A673 (cell line): ENCODE measurements around the gene RBBP5. TPM values are rescaled to one million over a fixed set of nuclear protein-coding genes. Genes with fewer than 3 reads are reported as not detected.

Source experiments
- BruUV-seq: library from RNA; stranded (reverse); fragments of 400-500 nt; replicated peaks from 2 replicates; lab custom pipeline; 2021; lab: Mats Ljungman, UMichigan
- CTCF ChIA-PET: fragments of 300-600 bp; sonication (Branson Sonifier 250); formaldehyde crosslinking; loops from one replicate; lab custom pipeline; 2022; ENCODE audit warnings: antibody characterized with exemption; lab: Charles Lee
- POLR2A ChIA-PET: fragments of 300-600 bp; sonication (Branson Sonifier 250); formaldehyde crosslinking; loops from one replicate; lab custom pipeline; 2022; ENCODE audit warnings: antibody characterized with exemption; ENCODE audit not compliant: low non-redundant PET; lab: Charles Lee
- DNase-seq: peaks from one replicate; pipeline ENCODE4 v3.0.0-alpha.2; 2015; ENCODE audit warnings: low spot score
- H3K27ac ChIP-seq: fragments of 200-600 bp; sonication (generic); 2 replicates; pipeline ENCODE4 v1.5.1; 2016; ENCODE audit warnings: mixed run types, low read depth, mild to moderate bottlenecking, mixed read lengths, antibody characterized with exemption, low read length; ENCODE audit not compliant: poor library complexity, severe bottlenecking
- H3K27me3 ChIP-seq: fragments of 200-600 bp; sonication (generic); replicated peaks from 2 replicates; pipeline ENCODE4 v1.6.1; 2017; ENCODE audit warnings: mixed run types, low read depth, mild to moderate bottlenecking, mixed read lengths, antibody characterized with exemption, low read length; ENCODE audit not compliant: insufficient read depth, poor library complexity
- H3K36me3 ChIP-seq: fragments of 200-600 bp; sonication (generic); 2 replicates; pipeline ENCODE4 v1.6.1; 2016; ENCODE audit warnings: mixed run types, mild to moderate bottlenecking, mixed read lengths, antibody characterized with exemption, low read length; ENCODE audit not compliant: insufficient read depth, poor library complexity, severe bottlenecking
- H3K4me1 ChIP-seq: fragments of 200-600 bp; sonication (generic); 2 replicates; pipeline ENCODE4 v1.6.1; 2017; ENCODE audit warnings: mixed run types, mild to moderate bottlenecking, mixed read lengths, antibody characterized with exemption, low read length; ENCODE audit not compliant: insufficient read depth, poor library complexity, severe bottlenecking
- H3K4me3 ChIP-seq: fragments of 200-600 bp; sonication (generic); 2 replicates; pipeline ENCODE4 v1.5.1; 2016; ENCODE audit warnings: low read depth, mixed run types, mild to moderate bottlenecking, mixed read lengths, low read length; ENCODE audit not compliant: poor library complexity, severe bottlenecking
- H3K9me3 ChIP-seq: fragments of 200-600 bp; sonication (generic); 2 replicates; pipeline ENCODE4 v1.6.1; 2016; ENCODE audit warnings: mixed run types, low read depth, mild to moderate bottlenecking, mixed read lengths, antibody characterized with exemption, low read length; ENCODE audit not compliant: poor library complexity, severe bottlenecking
- EZH2 ChIP-seq: fragments of 200-600 bp; sonication (generic); IDR thresholded peaks from 2 replicates; pipeline ENCODE4 v1.6.1; 2017; ENCODE audit warnings: borderline replicate concordance, low read depth, mild to moderate bottlenecking, mixed read lengths, antibody characterized with exemption, low read length; ENCODE audit not compliant: poor library complexity, severe bottlenecking
- intact Hi-C: fragments of 100-400 bp; cut with micrococcal nuclease; formaldehyde crosslinking; loops from one replicate; pipeline ENCODE4 v1.10.0; 2022; ENCODE audit not compliant: unreplicated experiment
- total RNA-seq: library from RNA; stranded (reverse); gene quantifications from 2 replicates; pipeline ENCODE4 v1.2.3, GENCODE V29; 2021
- TF ChIP-seq, protein P1 (sequence below): fragments of 300-800, 200-600 bp; sonication (generic); conservative IDR thresholded peaks from 2 replicates; pipeline ENCODE4 v1.5.1; 2017; ENCODE audit warnings: low read depth, mild to moderate bottlenecking, antibody characterized with exemption, low read length, moderate library complexity, mixed read lengths

The RBBP5 gene
- total RNA-seq, 1 experiment from 2014 or later: 32.0 TPM

DNA sequence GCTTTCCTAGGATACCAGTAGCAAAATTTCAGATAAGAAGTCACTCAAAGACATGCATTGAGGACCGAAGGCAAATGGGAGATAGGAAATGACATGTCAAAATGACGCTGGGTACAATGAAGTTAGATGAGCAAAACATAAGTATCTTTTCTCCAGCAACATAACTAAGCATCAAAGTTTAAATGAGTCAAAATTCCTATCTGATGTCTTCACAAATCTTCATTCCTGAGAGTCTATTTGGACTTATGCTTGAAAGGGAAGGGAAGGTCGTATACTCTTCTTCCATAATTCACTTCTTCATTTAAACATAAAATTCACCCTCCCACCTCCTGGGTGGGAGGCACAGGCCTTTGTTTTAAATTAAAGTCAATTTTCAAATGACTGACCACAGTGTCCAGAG is 33.4 kb downstream of the RBBP5 start:
- H3K27me3 ChIP-seq: no peaks in the 10 kb centered on the region
- no peaks in the 10 kb centered on the region for H3K4me1 ChIP-seq
- H3K4me3 ChIP-seq: no peak overlapping the region
- H3K27ac ChIP-seq: no peak overlapping the region
- CTCF ChIA-PET: no interaction called here
- intact Hi-C loops: no loop called here
- POLR2A ChIA-PET: no interaction called here
- no peak for DNase-seq
- BruUV-seq: no TSS peak
- TF ChIP-seq, protein P1, sequence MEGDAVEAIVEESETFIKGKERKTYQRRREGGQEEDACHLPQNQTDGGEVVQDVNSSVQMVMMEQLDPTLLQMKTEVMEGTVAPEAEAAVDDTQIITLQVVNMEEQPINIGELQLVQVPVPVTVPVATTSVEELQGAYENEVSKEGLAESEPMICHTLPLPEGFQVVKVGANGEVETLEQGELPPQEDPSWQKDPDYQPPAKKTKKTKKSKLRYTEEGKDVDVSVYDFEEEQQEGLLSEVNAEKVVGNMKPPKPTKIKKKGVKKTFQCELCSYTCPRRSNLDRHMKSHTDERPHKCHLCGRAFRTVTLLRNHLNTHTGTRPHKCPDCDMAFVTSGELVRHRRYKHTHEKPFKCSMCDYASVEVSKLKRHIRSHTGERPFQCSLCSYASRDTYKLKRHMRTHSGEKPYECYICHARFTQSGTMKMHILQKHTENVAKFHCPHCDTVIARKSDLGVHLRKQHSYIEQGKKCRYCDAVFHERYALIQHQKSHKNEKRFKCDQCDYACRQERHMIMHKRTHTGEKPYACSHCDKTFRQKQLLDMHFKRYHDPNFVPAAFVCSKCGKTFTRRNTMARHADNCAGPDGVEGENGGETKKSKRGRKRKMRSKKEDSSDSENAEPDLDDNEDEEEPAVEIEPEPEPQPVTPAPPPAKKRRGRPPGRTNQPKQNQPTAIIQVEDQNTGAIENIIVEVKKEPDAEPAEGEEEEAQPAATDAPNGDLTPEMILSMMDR: no peak
- TF ChIP-seq EZH2: no peak
- H3K36me3 ChIP-seq: peaks cover 29% of the 10 kb centered on the region
- H3K9me3 ChIP-seq: no peaks in the 10 kb centered on the region

DNA sequence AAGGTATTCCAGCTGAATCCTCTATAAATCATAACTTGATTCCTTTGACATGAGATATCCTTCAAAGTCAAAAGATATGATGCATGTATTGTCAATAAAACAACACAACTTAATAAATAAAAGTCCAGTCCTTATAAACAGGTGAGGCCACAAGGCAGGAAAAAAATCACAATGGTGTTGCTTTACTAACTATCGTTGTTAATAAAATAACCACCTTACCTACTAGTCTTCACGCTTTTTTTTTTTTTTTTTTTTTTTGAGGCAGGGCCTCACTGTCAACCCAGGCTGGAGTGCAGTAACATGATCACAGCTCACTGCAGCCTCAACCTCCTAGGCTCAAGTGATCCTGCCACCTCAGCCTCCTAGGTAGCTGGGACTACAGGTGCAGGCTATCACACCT is 37.4 kb downstream of the RBBP5 start, which contains the start of gene TMEM81:
TMEM81 (minus strand) TSS at position 101 of the 400 bp plus-strand sequence. CDS start 140 bp downstream, outside the sequence.
- intact Hi-C loops: no loop called here
- H3K27ac ChIP-seq: no peak within 1 kb of the TSS
- no TSS peak for BruUV-seq
- no peak for DNase-seq
- ChIA-PET CTCF (no interaction called here), POLR2A (no interaction called here)
- H3K4me3 ChIP-seq: no peak within 1 kb of the TSS
- H3K4me1 ChIP-seq: no peaks in the 10 kb centered on the region
- TF ChIP-seq, protein P1: no peak
- TF ChIP-seq EZH2: no peak
- H3K36me3 ChIP-seq: peaks cover 27% of the 10 kb centered on the region
- no peaks in the 10 kb centered on the region for H3K9me3 ChIP-seq
- H3K27me3 ChIP-seq: no peaks in the 10 kb centered on the region

DNA sequence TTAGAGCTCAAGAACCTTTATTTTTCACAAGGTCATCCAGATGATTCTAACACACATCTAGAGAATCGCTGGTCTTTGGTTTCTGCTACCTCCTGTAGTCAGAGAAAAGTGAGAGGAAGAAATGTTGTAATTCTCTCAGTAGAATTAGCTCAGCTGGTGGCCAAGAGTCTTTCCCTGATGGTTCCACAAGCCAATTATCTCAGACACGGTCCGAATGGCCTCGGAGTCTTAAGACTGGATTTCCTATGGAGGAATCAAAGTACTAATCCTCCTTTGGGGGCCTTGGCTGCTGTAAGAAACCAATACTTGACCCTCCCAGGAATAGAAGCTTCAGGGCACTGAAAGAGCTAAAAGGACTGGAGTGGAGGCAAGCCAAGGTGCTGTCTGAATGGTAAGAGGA is 39.3 kb downstream of the RBBP5 start:
- Histone ChIP-seq H3K9me3 (no peaks in the 10 kb centered on the region), H3K27ac (no peak overlapping the region), H3K27me3 (no peaks in the 10 kb centered on the region), H3K36me3 (peaks cover 8% of the 10 kb centered on the region), H3K4me3 (no peak overlapping the region), H3K4me1 (no peaks in the 10 kb centered on the region)
- no peak for TF ChIP-seq EZH2
- TF ChIP-seq, protein P1: no peak
- CTCF ChIA-PET: no interaction called here
- POLR2A ChIA-PET: no interaction called here
- BruUV-seq: no TSS peak
- intact Hi-C loops: no loop called here
- no peak for DNase-seq
